HFFc6 (cell line): ENCODE data around the gene TCP11L1. TPM values are rescaled to one million over a fixed set of nuclear protein-coding genes. Genes with fewer than 3 reads are reported as not detected.

Source experiments
- DNase-seq: peaks from one replicate; pipeline ENCODE4 v3.0.0-alpha.2; 2018
- H3K27ac Mint-ChIP-seq: 2 replicates; pipeline ENCODE4 v1.8.0; 2020; ENCODE audit warnings: mild to moderate bottlenecking, mixed read lengths
- H3K27me3 Mint-ChIP-seq: 2 replicates; pipeline ENCODE4 v1.8.0; 2021; ENCODE audit warnings: mild to moderate bottlenecking, moderate library complexity, mixed read lengths; ENCODE audit not compliant: insufficient read depth
- H3K36me3 Mint-ChIP-seq: 2 replicates; pipeline ENCODE4 v1.8.0; 2021; ENCODE audit warnings: low read depth, mixed read lengths
- H3K4me1 Mint-ChIP-seq: 2 replicates; pipeline ENCODE4 v1.8.0; 2020; ENCODE audit warnings: low read depth, mixed read lengths
- H3K4me3 Mint-ChIP-seq: 2 replicates; pipeline ENCODE4 v1.8.0; 2020; ENCODE audit warnings: mild to moderate bottlenecking, moderate library complexity, mixed read lengths
- H3K9me3 Mint-ChIP-seq: 2 replicates; pipeline ENCODE4 v1.8.0; 2020; ENCODE audit warnings: mild to moderate bottlenecking, mixed read lengths
- CTCF ChIP-seq: fragments of 200-600 bp; sonication (generic); IDR thresholded peaks from 2 replicates; pipeline ENCODE4 v1.5.0; 2021; ENCODE audit warnings: antibody characterized with exemption, mild to moderate bottlenecking
- total RNA-seq, 6 experiments: library from RNA; stranded (reverse); fragmentation: NEBNext Ultra II Directional; extraction: Animal tissue kit (Norgen Biotek cat#: 25700); gene quantifications; 2 replicates in 1 of 6; 3 replicates in 5 of 6; pipeline ENCODE4 v1.2.3, GENCODE V29; 2021

The TCP11L1 gene
- total RNA-seq, 6 experiments from 2014 or later = 34.9 to 38.7 (median 36.9) TPM

GRCh38 chr11:33063326-33063881 lies 24.0 kb downstream of the TCP11L1 start:
- H3K27ac Mint-ChIP-seq = peak overlapping the region; percentile 59
- H3K4me1 Mint-ChIP-seq = peaks cover 61% of the 10 kb centered on the region
- peaks cover 5% of the 10 kb centered on the region for H3K27me3 Mint-ChIP-seq
- H3K4me3 Mint-ChIP-seq = no peak overlapping the region
- peak; percentile 69 for DNase-seq
- peaks cover 58% of the 10 kb centered on the region for H3K36me3 Mint-ChIP-seq
- no peak for TF ChIP-seq CTCF
- H3K9me3 Mint-ChIP-seq = no peaks in the 10 kb centered on the region

DNA sequence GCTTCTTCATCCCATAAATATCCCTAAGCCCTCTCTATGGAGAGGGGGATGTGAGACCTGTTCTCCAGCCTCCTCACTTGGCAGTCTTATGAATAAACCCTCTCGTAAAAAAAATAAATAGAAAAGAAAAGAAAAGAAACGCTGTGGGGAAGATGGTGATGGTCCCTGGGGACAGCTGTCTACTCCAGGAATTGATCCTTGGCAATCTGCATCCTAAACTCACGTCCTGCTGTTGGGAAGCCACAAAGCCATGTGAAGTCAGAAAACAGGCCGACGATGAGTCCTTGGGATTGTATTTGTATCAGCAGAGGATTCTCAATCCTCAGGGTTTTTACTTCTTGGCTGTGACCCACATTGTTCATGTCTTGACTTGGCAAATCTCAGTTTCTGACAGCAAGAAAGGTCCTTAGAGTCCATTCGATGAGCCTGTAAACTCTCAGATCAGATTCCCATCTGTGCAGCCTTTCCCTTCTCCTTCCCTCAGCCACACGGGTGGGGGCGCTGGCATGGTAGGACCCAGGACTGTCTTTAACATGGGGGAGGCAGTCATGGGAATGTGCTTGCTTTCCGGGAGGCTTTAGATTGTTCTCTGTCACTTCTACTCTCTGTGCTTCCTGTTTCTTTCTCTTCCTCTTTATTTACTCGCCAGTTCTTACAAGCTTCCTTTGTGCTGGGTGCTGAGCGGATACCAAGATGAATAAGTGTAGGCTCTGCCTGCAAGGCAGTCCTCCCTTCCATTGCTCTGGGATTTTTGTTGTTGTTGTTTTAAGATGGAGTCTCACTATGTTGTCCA lies 24.9 kb downstream of the TCP11L1 start:
- no peak for DNase-seq
- H3K27me3 Mint-ChIP-seq = peaks cover 8% of the 10 kb centered on the region
- H3K9me3 Mint-ChIP-seq = no peaks in the 10 kb centered on the region
- peaks cover 52% of the 10 kb centered on the region for H3K36me3 Mint-ChIP-seq
- no peak overlapping the region; the same call in 1 of the 2 replicates for H3K4me3 Mint-ChIP-seq
- H3K4me1 Mint-ChIP-seq = peaks cover 55% of the 10 kb centered on the region
- H3K27ac Mint-ChIP-seq = peak overlapping the region; percentile 59
- no peak for TF ChIP-seq CTCF

GRCh38 chr11:33064866-33065265 lies 25.5 kb downstream of the TCP11L1 start:
- no peak for DNase-seq
- Mint-ChIP-seq H3K27ac (0 out of 2 replicates have a peak overlapping the region, but pooled peaks have one; percentile 51), H3K9me3 (no peaks in the 10 kb centered on the region), H3K36me3 (peaks cover 46% of the 10 kb centered on the region), H3K27me3 (peaks cover 8% of the 10 kb centered on the region), H3K4me1 (peaks cover 50% of the 10 kb centered on the region), H3K4me3 (no peak overlapping the region)
- TF ChIP-seq CTCF = no peak

DNA sequence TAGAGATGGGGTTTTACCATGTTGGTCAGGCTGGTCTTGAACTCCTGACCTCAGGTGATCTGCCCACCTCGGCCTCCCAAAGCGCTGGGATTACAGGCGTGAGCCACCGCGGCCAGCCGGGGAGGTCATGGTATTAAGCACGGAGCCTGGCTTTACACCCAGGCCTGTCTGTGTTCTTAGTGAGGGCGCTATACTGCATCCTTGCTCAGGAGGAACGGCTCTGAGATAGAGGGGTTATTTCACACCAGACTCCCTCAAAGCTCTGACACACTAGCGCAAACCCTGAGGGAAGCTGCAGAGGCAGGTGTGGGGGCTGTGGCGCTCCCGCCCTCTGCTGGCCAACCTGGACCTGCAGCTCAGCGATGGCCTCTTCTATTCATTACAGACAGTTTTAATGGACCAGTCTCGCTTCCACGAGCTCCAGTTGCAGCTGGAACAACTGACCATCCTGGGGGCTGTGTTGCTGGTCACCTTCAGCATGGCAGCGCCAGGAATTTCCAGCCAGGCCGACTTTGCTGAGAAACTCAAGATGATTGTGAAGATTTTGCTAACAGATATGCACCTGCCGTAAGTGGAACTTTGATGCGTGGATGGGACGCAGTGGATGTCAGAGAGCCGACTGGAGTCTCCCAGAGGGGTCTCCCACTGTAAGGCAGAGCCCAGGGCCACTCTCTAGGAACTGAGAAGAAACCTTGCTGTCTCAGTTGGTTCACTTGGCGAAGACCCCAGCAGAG lies 26.2 kb downstream of the TCP11L1 start:
- peaks cover 40% of the 10 kb centered on the region for H3K36me3 Mint-ChIP-seq
- no peak overlapping the region for H3K4me3 Mint-ChIP-seq
- peak; percentile 95 for TF ChIP-seq CTCF
- peak; percentile 52 for DNase-seq
- no peak overlapping the region for H3K27ac Mint-ChIP-seq
- no peaks in the 10 kb centered on the region for H3K9me3 Mint-ChIP-seq
- H3K4me1 Mint-ChIP-seq = peaks cover 42% of the 10 kb centered on the region
- peaks cover 8% of the 10 kb centered on the region for H3K27me3 Mint-ChIP-seq

GRCh38 chr11:33067294-33067693 lies 27.9 kb downstream of the TCP11L1 start:
- Mint-ChIP-seq H3K4me3 (no peak overlapping the region), H3K9me3 (no peaks in the 10 kb centered on the region), H3K4me1 (peaks cover 26% of the 10 kb centered on the region), H3K27ac (no peak overlapping the region), H3K36me3 (peaks cover 42% of the 10 kb centered on the region), H3K27me3 (peaks cover 6% of the 10 kb centered on the region)
- TF ChIP-seq CTCF = no peak
- no peak for DNase-seq
